GM21390 (cell line): ENCODE measurements around the gene B9D1.

Experiments
- ATAC-seq: cut with Tn5 transposase; IDR thresholded peaks from one replicate; pipeline ENCODE4 v1.9.1; 2021; ENCODE audit not compliant: unreplicated experiment

B9D1 gene

GRCh38 chr17:19377602-19378415 is 15.3 kb upstream of the B9D1 start:
- peak; percentile 88 for ATAC-seq

- ATAC-seq, result no peak
Measured at GRCh38 chr17:19376811-19377210, 14.3 kb upstream of the B9D1 start.

- ATAC-seq, result no peak
Measured at GRCh38 chr17:19375732-19376131, 13.2 kb upstream of the B9D1 start.

GRCh38 chr17:19374136-19374535 is 11.6 kb upstream of the B9D1 start:
- no peak for ATAC-seq

- no peak for ATAC-seq
Measured at GRCh38 chr17:19372866-19373504, 10.5 kb upstream of the B9D1 start.

- no peak for ATAC-seq
Measured at GRCh38 chr17:19372439-19372838, 9.9 kb upstream of the B9D1 start.

- no peak for ATAC-seq
Measured at GRCh38 chr17:19372011-19372370, 9.5 kb upstream of the B9D1 start.

- ATAC-seq, result no peak
Measured at GRCh38 chr17:19371259-19372010, 8.9 kb upstream of the B9D1 start.

- ATAC-seq, result no peak
Measured at GRCh38 chr17:19370493-19370960, 8.0 kb upstream of the B9D1 start.

GRCh38 chr17:19369846-19370492 is 7.4 kb upstream of the B9D1 start:
- no peak for ATAC-seq

- no peak for ATAC-seq
Measured at GRCh38 chr17:19369107-19369778, 6.7 kb upstream of the B9D1 start.

- ATAC-seq, result no peak
Measured at GRCh38 chr17:19368229-19368628, 5.7 kb upstream of the B9D1 start.

GRCh38 chr17:19366637-19366972 is 4.1 kb upstream of the B9D1 start:
- no peak for ATAC-seq

GRCh38 chr17:19365833-19366636 is 3.5 kb upstream of the B9D1 start:
- ATAC-seq, result no peak

GRCh38 chr17:19365499-19365817 is 2.9 kb upstream of the B9D1 start:
- ATAC-seq, result no peak

- ATAC-seq, result no peak
Measured at GRCh38 chr17:19364699-19365498, 2.4 kb upstream of the B9D1 start.

- no peak for ATAC-seq
Measured at GRCh38 chr17:19363460-19364035, 1.0 kb upstream of the B9D1 start.

- no peak for ATAC-seq
Measured at GRCh38 chr17:19363114-19363438, 553 bp upstream of the B9D1 start.

- no peak for ATAC-seq
Measured at GRCh38 chr17:19361944-19362276, 613 bp downstream of the B9D1 start.
